GM12801 (cell line): ENCODE results near the gene KIAA0825.

Experiments used
- TF ChIP-seq, protein P1 (sequence below): IDR thresholded peaks from one replicate; pipeline ENCODE4 v1.5.1; 2011; ENCODE audit warnings: control low read depth; ENCODE audit not compliant: insufficient read length; ENCODE audit errors: extremely low read depth

Gene KIAA0825

DNA sequence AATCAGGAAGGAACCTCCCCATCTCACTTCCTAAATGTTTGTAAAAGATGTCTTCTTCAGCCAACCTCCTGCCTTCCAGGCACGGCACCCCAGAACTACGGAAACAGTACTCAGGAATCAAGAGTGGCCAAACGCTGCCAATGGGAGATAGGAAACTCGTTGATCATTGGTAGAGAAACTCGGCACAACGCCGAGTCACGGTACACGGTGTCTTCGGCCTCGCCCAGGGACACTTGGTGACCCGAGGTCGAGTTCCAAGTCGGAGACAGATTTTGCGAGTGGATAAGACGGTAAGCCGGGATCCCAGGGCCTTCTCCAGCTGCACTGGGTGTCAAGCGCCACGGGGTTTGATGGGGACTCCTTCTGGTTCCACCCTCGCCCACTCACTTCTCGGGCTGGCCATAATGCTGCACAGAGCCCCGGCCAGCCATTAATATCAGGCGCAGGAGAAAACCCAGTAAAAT is 343 bp downstream of the KIAA0825 start:
- TF ChIP-seq, protein P1, sequence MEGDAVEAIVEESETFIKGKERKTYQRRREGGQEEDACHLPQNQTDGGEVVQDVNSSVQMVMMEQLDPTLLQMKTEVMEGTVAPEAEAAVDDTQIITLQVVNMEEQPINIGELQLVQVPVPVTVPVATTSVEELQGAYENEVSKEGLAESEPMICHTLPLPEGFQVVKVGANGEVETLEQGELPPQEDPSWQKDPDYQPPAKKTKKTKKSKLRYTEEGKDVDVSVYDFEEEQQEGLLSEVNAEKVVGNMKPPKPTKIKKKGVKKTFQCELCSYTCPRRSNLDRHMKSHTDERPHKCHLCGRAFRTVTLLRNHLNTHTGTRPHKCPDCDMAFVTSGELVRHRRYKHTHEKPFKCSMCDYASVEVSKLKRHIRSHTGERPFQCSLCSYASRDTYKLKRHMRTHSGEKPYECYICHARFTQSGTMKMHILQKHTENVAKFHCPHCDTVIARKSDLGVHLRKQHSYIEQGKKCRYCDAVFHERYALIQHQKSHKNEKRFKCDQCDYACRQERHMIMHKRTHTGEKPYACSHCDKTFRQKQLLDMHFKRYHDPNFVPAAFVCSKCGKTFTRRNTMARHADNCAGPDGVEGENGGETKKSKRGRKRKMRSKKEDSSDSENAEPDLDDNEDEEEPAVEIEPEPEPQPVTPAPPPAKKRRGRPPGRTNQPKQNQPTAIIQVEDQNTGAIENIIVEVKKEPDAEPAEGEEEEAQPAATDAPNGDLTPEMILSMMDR, result no peak

DNA sequence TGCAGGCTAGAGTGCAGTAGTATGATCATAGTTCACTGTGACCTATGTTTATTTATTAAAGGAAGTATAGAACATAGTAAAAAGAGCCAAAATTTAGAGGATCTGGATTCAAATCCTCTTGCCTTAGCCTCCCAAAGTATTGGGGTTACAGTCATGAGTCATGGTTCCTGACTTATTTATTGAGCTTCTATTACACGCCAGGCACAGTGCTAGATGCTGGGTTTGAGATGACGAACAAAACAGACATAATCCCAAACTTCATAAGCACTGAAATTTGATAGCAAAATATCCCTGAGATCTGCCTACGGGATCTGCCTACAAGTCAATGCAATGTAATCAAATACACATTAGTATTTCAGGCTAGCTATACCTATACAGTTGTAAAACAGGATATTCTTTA is 2.5 kb downstream of the KIAA0825 start:
- TF ChIP-seq, protein P1, result no peak

DNA sequence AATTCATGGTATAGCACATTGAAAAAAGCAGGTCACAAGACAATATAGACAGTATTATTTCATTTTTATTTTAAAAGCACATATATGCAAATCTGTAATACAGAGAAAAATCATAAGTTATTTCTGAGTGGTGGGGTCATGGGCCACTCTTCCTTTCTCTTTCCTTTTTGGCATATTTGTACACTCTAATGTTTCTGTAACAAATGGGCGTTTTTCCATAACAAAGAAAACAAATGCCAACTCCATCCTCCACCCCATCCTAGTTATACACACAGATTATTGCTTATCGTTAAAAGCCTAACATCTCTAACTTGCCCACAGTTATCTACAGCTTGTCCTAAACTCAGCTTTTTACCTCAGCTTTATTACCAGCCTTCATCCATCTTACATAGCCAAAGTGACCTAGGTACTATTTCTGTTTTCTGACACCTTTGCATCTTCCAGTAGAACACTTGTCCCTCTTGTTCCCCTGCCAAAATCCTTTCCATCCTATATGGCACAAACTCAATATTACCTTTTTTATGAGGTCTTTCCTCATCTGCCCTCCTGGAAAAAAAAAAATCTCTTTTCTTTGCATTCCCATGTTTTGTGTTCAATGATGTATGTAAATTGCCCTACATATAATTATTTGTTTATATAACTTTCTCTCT is 4.1 kb downstream of the KIAA0825 start:
- TF ChIP-seq, protein P1, result no peak

DNA sequence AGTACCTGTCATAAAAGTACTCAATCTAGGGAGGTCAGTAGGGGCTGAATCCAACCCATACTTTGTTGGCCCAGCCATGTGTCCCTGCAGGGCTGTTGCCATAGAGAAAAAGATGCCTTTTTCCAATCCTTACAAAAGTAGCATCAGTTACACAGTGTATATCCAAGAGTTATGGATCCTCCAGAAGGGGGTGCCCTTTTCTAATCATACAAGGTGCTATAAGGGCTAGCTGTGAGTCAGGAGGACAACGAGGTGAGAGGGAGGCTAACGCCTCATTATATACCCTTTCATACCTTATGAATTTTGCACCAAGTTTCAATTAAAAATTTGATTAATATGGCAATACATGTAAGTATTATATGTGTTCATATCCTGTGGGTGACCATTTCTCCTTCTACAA is 4.8 kb downstream of the KIAA0825 start:
- TF ChIP-seq, protein P1, result no peak

DNA sequence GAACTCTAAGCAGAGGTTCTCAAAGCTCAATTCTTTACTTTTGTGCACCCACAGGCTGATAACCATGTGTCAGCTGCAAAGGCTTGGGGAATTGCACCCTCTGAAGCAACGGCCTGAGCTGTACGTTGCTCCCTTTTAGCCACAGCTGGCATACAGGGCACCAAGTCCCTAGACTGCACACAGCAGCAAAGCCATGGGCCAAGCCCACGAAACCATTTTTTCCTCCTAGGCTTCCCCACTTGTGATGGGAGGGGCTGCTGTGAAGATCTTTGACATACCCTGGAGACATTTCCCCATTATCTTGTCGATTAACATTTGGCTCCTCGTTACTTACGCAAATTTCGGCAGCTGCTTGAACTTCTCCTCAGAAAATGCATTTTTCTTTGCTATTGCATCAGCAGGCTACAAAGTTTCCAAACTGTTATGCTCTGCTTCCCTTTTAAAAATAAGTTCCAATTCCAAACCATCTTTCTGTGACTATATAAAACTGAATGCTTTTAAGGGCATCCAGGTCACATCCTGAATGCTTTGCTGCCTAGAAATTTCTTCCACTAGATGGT is 23.0 kb downstream of the KIAA0825 start:
- TF ChIP-seq, protein P1, result no peak

DNA sequence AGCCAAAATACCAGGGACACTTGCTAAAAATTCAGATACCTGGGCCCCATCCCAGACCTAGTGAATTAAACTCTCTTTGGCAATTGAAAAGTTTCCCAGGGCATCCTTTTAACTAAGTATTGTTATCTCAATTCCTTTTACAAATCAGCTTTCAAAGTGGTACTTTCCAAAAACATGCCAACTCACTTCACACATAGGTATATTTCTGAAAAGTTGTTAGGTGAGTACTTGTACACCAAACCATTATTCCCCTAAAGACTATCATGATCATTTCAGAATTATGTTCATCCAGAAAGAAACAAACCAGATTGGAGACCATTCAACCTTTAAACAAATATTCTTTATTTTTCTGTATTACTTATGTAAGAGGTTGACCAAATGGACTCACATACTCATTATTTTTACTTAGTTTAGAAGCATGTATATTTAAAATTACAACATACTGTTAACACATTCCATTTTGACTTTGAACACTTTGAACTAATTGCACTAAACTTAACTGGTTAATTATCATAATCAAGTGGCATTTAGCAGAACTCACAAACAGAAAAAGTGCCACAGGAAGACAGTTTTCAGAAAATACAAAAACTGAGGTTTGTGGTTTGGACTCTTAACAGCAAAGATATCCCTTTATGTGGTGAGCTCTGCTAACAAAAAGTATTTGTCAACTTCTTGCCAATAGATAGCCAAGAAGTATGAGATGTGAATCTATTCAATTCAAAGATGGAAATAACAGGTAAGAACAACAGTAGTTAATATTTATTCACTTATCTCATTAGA is 40.7 kb downstream of the KIAA0825 start:
- TF ChIP-seq, protein P1, result no peak

DNA sequence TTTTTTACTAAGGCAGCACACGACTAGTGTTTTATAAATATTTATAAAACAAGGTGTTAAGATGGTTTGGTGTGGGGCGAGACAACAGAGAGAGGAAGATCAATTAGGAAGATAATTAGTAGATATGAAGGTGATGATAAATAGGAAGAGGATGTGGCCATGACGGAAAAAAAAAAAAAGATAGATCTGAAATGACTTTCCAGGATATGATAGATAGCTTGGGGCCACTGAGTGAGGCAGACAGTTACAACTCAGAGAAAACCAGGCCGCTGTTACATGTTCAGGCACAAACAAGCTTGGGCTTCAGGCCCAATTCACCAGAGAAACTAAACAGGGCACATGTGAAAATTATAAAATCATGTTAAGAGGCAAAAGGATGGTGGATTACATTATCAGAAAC is 43.2 kb downstream of the KIAA0825 start:
- TF ChIP-seq, protein P1, result no peak
